GM12875 (cell line): Measurements from ENCODE around the gene CCDC148.

ENCODE experiments used
- H3K4me3 ChIP-seq: one replicate; pipeline ENCODE4 v1.5.1; 2011; ENCODE audit warnings: low read depth, low read length, control low read depth
- TF ChIP-seq, protein P1 (sequence below): IDR thresholded peaks from 2 replicates; pipeline ENCODE4 v1.5.1; 2011; ENCODE audit warnings: low read depth, mild to moderate bottlenecking, control low read depth, inconsistent platforms, low read length, moderate library complexity, borderline replicate concordance; ENCODE audit not compliant: insufficient read depth

Gene CCDC148

DNA sequence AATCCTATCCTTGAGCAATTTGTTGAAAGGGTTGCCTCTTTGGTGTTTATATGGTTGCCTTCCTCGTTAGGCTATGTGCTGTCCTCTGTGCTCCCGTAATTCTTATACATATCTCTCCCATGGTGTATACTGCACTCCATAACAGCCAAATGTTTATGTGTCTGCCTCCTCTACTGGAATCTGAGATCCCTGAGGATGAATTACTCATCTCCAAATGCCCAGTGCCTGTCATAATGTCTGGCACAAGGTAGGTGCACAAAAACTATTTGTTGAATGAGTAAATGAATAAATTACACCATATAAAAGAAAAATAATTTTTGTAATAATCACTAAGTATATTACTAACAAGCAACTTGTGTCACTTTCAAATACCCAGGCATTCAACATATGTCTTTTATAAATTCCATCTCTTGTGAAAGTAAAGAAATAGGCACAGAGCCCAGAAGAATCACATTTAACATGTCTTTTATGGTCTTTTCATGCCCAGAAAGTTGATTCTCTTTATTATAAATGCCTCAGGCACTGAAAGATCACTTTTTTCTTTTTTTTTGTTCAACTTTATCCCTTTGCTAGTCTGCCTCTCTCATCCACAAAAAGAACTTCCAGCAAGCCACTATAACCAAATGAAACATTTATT, 164.9 kb downstream of the CCDC148 start:
- TF ChIP-seq, protein P1, sequence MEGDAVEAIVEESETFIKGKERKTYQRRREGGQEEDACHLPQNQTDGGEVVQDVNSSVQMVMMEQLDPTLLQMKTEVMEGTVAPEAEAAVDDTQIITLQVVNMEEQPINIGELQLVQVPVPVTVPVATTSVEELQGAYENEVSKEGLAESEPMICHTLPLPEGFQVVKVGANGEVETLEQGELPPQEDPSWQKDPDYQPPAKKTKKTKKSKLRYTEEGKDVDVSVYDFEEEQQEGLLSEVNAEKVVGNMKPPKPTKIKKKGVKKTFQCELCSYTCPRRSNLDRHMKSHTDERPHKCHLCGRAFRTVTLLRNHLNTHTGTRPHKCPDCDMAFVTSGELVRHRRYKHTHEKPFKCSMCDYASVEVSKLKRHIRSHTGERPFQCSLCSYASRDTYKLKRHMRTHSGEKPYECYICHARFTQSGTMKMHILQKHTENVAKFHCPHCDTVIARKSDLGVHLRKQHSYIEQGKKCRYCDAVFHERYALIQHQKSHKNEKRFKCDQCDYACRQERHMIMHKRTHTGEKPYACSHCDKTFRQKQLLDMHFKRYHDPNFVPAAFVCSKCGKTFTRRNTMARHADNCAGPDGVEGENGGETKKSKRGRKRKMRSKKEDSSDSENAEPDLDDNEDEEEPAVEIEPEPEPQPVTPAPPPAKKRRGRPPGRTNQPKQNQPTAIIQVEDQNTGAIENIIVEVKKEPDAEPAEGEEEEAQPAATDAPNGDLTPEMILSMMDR = no peak

DNA sequence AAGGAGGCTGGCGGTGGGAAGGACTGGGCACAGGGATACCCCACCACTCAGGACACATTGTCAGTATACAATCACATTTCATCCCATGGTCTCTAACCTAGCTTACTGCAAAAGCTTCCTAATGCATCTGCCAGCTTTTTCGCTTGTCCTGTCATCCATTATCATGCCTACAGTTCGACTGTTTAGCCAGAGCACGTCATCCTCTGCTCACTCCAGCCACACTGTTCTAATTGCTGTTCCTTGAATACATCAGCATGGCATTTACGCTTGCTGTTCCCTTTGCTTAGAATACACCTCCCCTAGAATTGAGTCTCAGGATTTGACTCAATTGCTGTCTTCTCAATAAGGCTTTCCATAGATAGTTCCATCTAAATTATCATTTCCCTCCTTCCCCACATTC, 166.3 kb downstream of the CCDC148 start:
- TF ChIP-seq, protein P1 = no peak
- H3K4me3 ChIP-seq = no peak overlapping the region

More for the DNA sequence above, 164.9 kb downstream of the CCDC148 start:
- H3K4me3 ChIP-seq = no peak overlapping the region

DNA sequence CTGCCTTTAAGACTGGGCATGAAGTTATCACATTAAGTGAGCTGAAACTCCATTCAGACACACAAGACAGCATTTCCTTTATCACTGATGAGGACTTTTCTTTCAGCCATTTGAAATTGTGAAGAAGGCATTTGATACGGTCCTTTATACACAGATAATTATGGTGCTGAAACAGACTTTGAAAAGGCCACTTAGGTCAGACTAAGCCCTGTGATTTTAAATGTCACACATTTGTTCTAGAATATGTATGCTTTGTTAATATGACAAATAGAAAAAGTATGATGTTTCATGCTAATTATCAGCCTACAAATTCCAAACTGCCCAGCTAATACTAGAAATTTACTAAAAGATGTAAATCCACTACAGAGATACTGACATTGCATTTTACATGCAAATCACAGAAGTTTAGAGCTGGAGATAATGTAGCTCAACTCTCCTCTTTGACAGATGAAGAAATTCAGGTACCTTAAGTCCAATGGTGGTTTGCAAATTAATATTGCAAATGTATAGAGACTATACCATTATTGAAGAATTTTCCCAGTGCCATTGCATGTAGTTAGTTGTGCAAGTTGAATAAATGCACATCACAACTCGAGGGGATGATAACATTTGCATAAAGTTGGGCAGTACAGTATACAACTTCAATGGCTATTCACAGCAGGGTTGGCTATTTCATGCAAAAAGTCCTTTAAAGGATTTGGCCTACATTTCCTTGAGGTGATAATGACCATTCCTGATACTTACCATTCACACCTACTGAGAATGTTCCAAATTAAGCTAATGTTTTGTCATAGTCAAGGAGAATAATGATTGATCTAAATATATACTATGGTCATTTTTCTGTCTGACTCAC, 179.7 kb downstream of the CCDC148 start:
- no peak overlapping the region for H3K4me3 ChIP-seq
- TF ChIP-seq, protein P1 = no peak

DNA sequence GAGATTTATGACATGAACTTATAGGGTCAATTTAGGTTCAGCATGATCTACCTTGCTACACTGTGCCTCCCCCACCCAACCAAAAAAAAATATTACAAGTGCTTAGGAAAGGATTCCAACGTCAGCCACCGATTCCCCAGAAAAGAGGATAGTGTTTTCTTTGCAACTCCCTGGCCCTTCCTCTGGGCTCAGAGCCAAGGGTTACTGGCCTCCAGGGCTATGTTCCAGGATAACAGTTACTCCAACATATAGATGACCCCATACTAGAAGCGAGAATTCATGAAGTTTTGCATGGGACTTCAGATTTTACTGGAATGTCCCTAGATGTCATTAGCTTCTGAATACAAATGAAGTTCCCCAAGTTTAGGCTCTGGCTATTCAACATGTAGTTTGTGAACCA, 182.8 kb downstream of the CCDC148 start:
- no peak overlapping the region for H3K4me3 ChIP-seq
- TF ChIP-seq, protein P1 = no peak

DNA sequence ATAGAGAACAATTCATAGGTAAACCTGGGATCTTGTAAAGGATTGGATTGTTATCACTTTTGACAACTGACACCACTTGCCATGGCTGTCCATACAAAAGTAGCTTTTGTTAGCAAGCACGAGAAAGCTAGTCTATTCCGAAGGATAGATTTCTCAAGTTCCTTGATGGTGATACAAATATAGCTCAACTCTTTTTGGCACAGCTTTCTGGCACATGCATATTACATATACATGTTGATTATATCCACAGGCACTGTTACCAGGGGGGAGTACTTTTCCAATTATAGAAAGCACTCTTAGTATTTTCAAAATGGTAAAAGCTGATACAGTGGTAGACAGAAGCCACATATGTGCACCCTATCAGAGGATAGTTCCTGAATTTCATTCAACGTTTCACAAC, 186.0 kb downstream of the CCDC148 start:
- TF ChIP-seq, protein P1 = no peak
- no peak overlapping the region for H3K4me3 ChIP-seq

DNA sequence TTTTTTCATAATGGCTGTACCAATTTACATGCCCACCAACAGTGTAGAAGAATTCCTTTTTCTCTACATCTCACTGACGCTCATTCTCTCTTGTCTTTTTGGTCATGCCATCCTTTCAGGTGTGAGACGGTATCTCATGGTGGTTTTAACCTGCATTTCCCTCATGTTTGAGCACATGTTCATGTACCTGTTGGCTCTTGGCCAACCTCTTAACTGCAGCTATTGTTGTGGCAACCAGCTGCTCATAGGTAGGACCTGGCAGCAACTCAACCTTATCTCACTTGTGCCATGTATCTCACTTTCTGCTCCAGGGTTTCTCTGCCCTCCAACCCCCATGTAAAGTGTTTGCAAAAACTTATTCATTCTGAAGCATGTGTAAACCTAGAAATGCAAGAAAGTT, 187.4 kb downstream of the CCDC148 start:
- H3K4me3 ChIP-seq = no peak overlapping the region
- TF ChIP-seq, protein P1 = no peak

DNA sequence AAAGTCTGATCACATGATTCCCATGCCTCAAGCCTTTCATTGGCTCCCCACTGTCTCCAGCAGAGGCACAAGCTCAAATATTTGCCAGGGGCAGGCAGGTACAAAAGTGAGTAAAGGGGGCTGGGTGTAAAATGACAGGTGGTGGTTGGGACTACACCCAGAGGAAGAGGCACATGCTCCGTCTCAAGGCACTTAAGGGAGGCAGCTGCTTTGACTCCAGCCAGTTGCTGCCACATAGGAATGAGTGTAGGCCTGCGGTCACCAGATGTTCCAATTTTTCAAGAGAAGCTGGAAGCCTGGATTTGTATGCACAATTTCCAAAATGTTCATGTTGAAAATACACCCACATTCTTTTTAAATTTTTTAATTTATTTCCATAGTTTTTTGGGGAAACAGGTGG, 190.4 kb downstream of the CCDC148 start:
- TF ChIP-seq, protein P1 = no peak
- H3K4me3 ChIP-seq = no peak overlapping the region
